ENCODE results near the gene ADK. TPM values are rescaled to one million over a fixed set of nuclear protein-coding genes. Genes with fewer than 3 reads are reported as not detected.

Gene ADK
- polyA plus RNA-seq, 1 experiment: 41.9 TPM

DNA sequence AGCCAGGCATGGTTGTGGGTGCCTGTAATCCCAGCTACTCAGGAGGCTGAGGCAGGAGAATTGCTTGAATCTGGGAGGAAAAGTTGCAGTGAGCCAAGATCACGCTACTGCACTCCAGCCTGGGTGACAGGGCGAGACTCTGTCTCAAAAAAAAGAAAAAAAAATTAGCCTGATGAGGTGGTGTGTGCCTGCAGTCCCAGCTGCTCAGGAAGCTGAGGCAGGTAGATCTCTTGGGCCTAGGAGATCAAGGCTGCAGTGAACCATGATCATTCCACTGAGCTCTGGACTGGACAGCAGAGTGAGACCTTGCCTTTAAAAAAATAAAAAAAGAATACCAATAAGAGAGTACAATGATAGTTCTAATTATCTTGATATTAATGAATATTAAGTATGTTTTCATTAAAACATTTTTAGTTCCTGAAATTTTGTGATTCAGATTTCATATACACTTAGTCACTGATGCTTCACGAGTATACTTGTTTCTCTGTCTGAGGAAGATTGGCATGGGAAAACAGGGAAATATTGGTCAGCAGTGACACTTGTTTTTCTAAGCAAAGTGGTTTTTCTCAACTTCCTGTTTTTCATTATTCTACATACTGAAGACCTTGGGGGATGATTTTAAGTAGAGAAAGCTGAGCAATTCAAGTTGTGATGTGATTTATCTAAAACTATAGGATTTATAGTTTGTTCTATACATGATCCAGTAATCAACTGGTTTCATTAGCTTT lies 76.8 kb downstream of the ADK start:
- ChIA-PET CTCF (interaction anchor here (0.9 to 2.6 kb wide), 2 partner anchors 14 to 16 kb away, joined by 5 to 11 read pairs; no protein-coding TSS in a partner anchor), POLR2A (no interaction called here)
- no peak for TF ChIP-seq CTCF (IDR thresholded peaks at IDR 0.05; ENCODE audit: low read depth, low read length)
- no peak for DNase-seq (ENCODE audit: low read depth, low spot score)
- Histone ChIP-seq H3K27ac (ENCODE audit: low read depth, low read length) (no peak overlapping the region), H3K9me3 (ENCODE audit: control insufficient read depth, insufficient read depth, low read length) (no peaks in the 10 kb centered on the region), H3K27me3 (ENCODE audit: control insufficient read depth, insufficient read depth, low read length) (no peaks in the 10 kb centered on the region), H3K4me3 (ENCODE audit: low read depth, low read length) (no peak overlapping the region)

DNA sequence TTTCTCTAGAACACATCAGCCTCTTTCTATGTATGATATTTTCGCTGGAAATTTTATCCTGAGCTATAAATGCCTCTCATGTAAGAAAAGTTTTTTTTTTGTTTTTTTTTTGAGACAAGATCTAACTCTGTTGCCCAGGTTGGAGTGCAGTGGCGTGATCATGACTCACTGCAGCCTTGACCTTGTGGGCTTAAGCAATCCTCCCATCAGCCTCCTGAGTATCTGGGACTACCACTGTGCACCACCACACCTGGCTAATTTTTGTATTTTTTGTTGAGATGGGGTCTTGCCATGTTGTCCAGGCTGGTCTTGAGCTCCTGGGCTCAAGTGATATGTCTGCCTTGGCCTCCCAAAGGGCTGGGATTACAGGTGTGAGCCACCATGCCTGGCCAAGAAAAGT lies 80.4 kb downstream of the ADK start:
- CTCF ChIA-PET: interaction anchor here (1.0 to 1.4 kb wide), 3 partner anchors 12 to 81 kb away, joined by 3 to 7 read pairs (median 3); partner anchors contain the start of gene AP3M1
- no peak for DNase-seq (ENCODE audit: low read depth, low spot score)

GRCh38 chr10:74233281-74233680 lies 82.3 kb downstream of the ADK start:
- no peak for TF ChIP-seq CTCF (IDR thresholded peaks at IDR 0.05; ENCODE audit: low read depth, low read length)
- ChIA-PET CTCF (interaction anchor here (0.6 to 2.0 kb wide), 3 partner anchors 82 to 95 kb away, joined by 5 to 7 read pairs (median 5); partner anchors contain the start of genes ADK and AP3M1), POLR2A (no interaction called here)
- Histone ChIP-seq H3K9me3 (ENCODE audit: control insufficient read depth, insufficient read depth, low read length) (no peaks in the 10 kb centered on the region), H3K27ac (ENCODE audit: low read depth, low read length) (no peak overlapping the region), H3K4me3 (ENCODE audit: low read depth, low read length) (no peak overlapping the region), H3K27me3 (ENCODE audit: control insufficient read depth, insufficient read depth, low read length) (no peaks in the 10 kb centered on the region)
- no peak for DNase-seq (ENCODE audit: low read depth, low spot score)

More for the DNA sequence above, 80.4 kb downstream of the ADK start:
- POLR2A ChIA-PET: interaction anchor here (0.7 kb wide), 1 partner anchor 595 kb away, joined by 3 read pairs; no protein-coding TSS in a partner anchor
- no peaks in the 10 kb centered on the region for H3K9me3 ChIP-seq (ENCODE audit: control insufficient read depth, insufficient read depth, low read length)
- H3K27ac ChIP-seq (ENCODE audit: low read depth, low read length): no peak overlapping the region
- no peak for TF ChIP-seq CTCF (IDR thresholded peaks at IDR 0.05; ENCODE audit: low read depth, low read length)
- no peak overlapping the region for H3K4me3 ChIP-seq (ENCODE audit: low read depth, low read length)
- H3K27me3 ChIP-seq (ENCODE audit: control insufficient read depth, insufficient read depth, low read length): no peaks in the 10 kb centered on the region

- Histone ChIP-seq H3K27me3 (ENCODE audit: control insufficient read depth, insufficient read depth, low read length) (no peaks in the 10 kb centered on the region), H3K4me3 (ENCODE audit: low read depth, low read length) (no peak overlapping the region), H3K9me3 (ENCODE audit: control insufficient read depth, insufficient read depth, low read length) (no peaks in the 10 kb centered on the region), H3K27ac (ENCODE audit: low read depth, low read length) (no peak overlapping the region)
- DNase-seq (ENCODE audit: low read depth, low spot score): no peak
- peak; percentile 51 for TF ChIP-seq CTCF (IDR thresholded peaks at IDR 0.05; ENCODE audit: low read depth, low read length)
- ChIA-PET CTCF (interaction anchor here (0.6 to 2.6 kb wide), 23 partner anchors 10 to 576 kb away, joined by 3 to 18 read pairs (median 5); partner anchors contain the start of genes ADK and AP3M1), POLR2A (no interaction called here)
Measured at GRCh38 chr10:74234569-74234968, 83.5 kb downstream of the ADK start.

DNA sequence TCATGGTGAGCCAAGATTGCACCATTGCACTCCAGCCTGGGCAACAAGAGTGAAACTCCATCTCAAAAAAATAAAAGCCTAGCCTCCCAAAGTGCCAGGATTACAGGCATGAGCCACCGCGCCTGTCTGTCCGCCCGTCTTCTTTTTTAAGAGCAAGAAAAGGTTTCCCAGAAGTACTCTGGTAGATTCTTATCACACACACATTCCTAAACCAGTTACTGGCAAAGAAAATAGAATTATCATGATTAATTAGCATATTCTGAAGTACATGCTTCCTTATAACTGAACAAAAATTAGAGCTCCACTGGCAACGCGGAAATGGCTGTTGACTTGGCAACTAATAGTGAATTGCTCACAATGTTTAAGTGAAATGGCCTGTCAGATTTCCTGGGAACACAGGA lies 87.0 kb downstream of the ADK start:
- Histone ChIP-seq H3K27ac (ENCODE audit: low read depth, low read length) (no peak overlapping the region), H3K9me3 (ENCODE audit: control insufficient read depth, insufficient read depth, low read length) (no peaks in the 10 kb centered on the region), H3K4me3 (ENCODE audit: low read depth, low read length) (no peak overlapping the region), H3K27me3 (ENCODE audit: control insufficient read depth, insufficient read depth, low read length) (no peaks in the 10 kb centered on the region)
- ChIA-PET CTCF (no interaction called here), POLR2A (no interaction called here)
- DNase-seq (ENCODE audit: low read depth, low spot score): no peak
- TF ChIP-seq CTCF (IDR thresholded peaks at IDR 0.05; ENCODE audit: low read depth, low read length): no peak

Data from AG04450 (cell line).